Measurements from ENCODE around the gene GALNT4. TPM values are rescaled to one million over a fixed set of nuclear protein-coding genes. Genes with fewer than 3 reads are reported as not detected.

The GALNT4 gene
- total RNA-seq: 8.8 and 9.1 TPM in 2 replicates

DNA sequence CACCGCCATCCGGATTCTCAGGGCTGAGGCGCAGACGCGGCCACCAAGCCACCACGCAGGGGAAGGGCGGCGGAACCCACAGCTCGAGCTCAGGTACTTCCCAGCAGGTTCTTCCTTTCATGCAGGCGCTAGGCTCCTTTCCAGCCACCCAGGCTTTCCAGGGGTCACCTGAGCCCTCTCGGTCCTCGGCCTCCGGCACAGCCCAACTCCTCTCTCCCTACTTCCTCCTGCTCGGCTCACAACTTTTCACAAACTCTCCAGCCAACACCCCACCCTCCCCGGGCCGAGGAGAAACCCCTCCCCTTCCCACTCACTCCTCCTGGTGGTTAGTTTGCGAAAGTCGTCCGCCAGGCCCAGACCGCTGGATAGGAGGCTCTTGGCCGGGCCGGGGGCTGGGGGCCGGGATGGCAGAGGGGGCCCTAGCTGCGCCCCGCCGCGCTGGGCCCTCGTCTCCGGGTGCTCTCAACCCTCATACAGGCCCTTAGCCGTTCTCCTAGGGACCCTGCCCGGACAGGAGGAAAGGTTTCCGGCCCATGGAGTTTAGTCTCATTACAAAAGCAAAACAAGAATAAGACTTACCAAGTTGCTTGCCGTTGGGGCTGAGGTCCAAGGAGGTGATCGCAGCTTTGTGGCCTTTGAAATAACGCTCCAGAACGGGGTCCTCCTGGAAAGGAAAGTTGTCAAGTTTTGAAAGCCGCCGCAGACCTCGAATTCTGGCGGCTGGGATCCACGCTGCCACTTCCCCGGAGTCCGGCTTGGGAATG, at the start of gene GALNT4:
TSS of gene GALNT4 (minus strand) at position 256 of the 764 bp plus-strand sequence. CDS start at position 9, 247 bp downstream.
- H3K27ac Mint-ChIP-seq: peak within 1 kb of the TSS; percentile 99
- H3K9me3 Mint-ChIP-seq: no peaks in the 10 kb centered on the region
- peaks cover 51% of the 10 kb centered on the region for H3K4me1 Mint-ChIP-seq (ENCODE audit: low read depth)
- peaks cover 35% of the 10 kb centered on the region for H3K36me3 Mint-ChIP-seq (ENCODE audit: low read depth)
- intact Hi-C loops (cut with micrococcal nuclease): loop anchor here (1.0 to 5.0 kb wide), 5 partner anchors 53 to 1382 kb away; partner anchors contain the start of genes CEP290 and TMTC3
- peak within 1 kb of the TSS; percentile 99 for H3K4me3 Mint-ChIP-seq (ENCODE audit: low read depth)
- peak; percentile 75 for DNase-seq (ENCODE audit: low spot score)
- H3K27me3 Mint-ChIP-seq (ENCODE audit: low read depth): no peaks in the 10 kb centered on the region

DNA sequence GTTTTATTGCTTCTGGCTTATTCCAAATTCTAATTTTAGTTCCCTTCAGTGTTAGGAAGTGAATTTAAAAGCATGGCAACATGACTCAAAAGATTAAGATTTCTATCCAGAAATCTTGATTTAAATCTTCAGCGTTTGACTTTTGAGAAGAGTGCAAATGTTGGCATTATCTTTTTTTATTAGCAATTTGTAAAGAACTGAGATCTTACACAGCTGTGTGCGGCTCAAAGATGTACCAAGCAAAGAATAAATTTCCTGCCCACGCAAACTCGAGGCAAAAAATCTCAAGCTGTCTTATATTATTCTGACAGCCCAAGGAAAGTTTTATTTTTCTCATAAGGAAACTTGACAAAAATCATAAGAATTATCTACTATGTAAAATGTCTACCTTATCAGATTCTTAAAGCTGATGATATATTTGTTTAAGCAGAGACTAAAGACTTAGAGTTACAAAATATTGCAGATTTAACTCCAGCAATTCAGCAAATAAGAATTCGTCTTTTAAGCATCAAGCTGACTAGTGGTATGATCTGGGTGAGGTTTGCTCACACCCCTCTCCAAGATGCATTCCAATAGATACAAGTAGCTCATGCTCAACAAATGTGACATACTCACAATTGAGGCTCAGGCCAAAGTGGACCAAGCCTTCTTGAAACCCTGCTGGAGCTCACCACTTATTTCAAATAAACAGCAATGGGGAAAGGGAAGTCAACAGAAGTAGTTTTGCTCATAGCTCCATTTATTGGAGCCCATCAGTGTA, 48.6 kb upstream of the GALNT4 start:
- H3K4me3 Mint-ChIP-seq (ENCODE audit: low read depth): no peak overlapping the region
- no peaks in the 10 kb centered on the region for H3K36me3 Mint-ChIP-seq (ENCODE audit: low read depth)
- H3K27ac Mint-ChIP-seq: no peak overlapping the region
- no peak for DNase-seq (ENCODE audit: low spot score)
- peaks cover 35% of the 10 kb centered on the region for H3K4me1 Mint-ChIP-seq (ENCODE audit: low read depth)
- H3K9me3 Mint-ChIP-seq: no peaks in the 10 kb centered on the region
- H3K27me3 Mint-ChIP-seq (ENCODE audit: low read depth): no peaks in the 10 kb centered on the region
- intact Hi-C loops (cut with micrococcal nuclease): no loop called here

DNA sequence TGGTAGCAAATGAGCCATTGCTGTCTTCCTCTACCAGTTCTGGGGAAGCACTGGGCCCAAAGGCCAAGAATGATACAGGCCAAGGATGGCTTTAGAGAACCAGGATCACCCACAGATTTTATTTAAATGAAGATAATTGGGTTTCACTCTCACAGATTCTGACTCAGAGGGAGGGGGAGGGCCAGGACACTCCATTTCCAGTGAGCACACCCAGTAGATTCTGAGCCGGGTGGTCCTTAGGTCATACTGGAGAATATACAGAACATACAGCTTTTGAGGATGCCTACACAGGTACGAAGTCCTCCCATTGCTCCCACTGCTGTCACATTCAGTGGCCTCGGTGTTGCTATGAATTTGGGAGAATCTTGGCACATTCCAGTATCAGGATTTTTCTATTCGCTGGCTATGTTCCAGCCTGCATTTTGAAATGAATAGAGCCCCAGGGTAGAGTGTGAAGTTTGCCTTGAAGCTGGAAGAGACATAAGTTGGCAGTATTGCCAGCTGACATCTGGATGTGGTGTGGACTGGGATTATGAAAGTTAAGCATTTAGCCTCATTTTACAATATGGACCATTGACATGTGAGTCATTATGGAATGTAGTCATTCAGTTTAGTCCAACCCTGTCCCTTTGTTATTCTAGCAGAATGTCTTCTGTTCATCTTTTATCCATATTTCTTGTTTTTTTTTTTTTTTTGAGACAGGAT, 47.0 kb upstream of the GALNT4 start:
- Mint-ChIP-seq H3K27ac (no peak overlapping the region), H3K27me3 (ENCODE audit: low read depth) (no peaks in the 10 kb centered on the region), H3K4me1 (ENCODE audit: low read depth) (peaks cover 43% of the 10 kb centered on the region), H3K4me3 (ENCODE audit: low read depth) (no peak overlapping the region), H3K36me3 (ENCODE audit: low read depth) (peaks cover 4% of the 10 kb centered on the region), H3K9me3 (no peaks in the 10 kb centered on the region)
- intact Hi-C loops (cut with micrococcal nuclease): no loop called here
- no peak for DNase-seq (ENCODE audit: low spot score)

DNA sequence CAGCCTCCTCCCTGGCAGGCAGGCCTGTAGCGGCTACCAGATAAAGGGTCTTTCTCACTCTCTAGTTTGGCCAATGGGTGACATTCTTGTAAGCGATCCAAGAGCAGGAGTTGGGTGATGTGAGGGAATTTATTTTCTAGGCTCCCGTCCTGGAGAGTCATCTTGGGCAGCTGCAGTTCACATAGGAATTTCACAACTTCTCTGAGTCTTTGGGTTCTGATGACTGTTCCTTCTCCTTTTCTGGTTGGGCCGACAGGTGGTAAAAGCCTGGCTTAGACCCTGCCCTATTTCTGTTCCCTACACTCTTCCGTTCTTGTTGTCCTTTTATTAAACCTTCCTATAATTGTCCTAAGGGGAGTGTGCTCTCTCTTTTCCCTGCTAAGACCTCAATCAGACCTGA, 43.9 kb upstream of the GALNT4 start:
- no peak for DNase-seq (ENCODE audit: low spot score)
- H3K4me3 Mint-ChIP-seq (ENCODE audit: low read depth): no peak overlapping the region
- intact Hi-C loops (cut with micrococcal nuclease): loop anchor here (5.0 to 10.0 kb wide), 3 partner anchors 94 to 686 kb away; no protein-coding TSS in a partner anchor
- H3K27ac Mint-ChIP-seq: no peak overlapping the region
- H3K36me3 Mint-ChIP-seq (ENCODE audit: low read depth): peaks cover 4% of the 10 kb centered on the region
- peaks cover 42% of the 10 kb centered on the region for H3K4me1 Mint-ChIP-seq (ENCODE audit: low read depth)
- H3K9me3 Mint-ChIP-seq: no peaks in the 10 kb centered on the region
- peaks cover 3% of the 10 kb centered on the region for H3K27me3 Mint-ChIP-seq (ENCODE audit: low read depth)

DNA sequence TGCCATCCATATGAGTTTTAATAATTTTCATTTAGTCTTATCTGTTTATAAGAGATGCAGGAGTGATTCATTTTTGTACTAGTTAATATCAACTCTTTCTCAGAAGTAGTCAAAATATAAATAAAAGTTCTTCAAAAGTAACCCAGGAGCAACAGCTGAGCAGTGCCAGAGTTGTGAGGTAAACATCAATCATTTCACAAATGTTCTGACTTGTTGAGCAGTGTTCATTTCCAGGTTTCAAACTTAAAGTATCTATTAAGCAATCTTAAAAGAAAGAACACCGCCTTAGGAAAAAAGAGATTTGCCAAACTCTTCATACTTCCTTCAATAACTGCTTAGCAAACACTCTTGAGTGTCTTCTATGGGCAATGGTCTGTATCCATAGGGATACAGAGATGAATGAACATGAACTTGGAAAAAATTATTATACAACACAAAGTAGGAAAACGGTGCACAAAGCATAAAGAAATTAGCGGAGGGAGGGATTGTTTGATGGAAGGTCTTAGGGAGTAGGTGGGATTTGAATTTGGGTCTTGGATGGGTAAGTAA, 43.2 kb upstream of the GALNT4 start:
- intact Hi-C loops (cut with micrococcal nuclease): loop anchor here (2.0 to 10.0 kb wide), 7 partner anchors 25 to 687 kb away; partner anchors contain the start of gene ATP2B1
- Mint-ChIP-seq H3K4me3 (ENCODE audit: low read depth) (no peak overlapping the region), H3K27me3 (ENCODE audit: low read depth) (peaks cover 3% of the 10 kb centered on the region), H3K36me3 (ENCODE audit: low read depth) (peaks cover 4% of the 10 kb centered on the region), H3K4me1 (ENCODE audit: low read depth) (peaks cover 42% of the 10 kb centered on the region), H3K9me3 (no peaks in the 10 kb centered on the region), H3K27ac (no peak overlapping the region)
- no peak for DNase-seq (ENCODE audit: low spot score)

DNA sequence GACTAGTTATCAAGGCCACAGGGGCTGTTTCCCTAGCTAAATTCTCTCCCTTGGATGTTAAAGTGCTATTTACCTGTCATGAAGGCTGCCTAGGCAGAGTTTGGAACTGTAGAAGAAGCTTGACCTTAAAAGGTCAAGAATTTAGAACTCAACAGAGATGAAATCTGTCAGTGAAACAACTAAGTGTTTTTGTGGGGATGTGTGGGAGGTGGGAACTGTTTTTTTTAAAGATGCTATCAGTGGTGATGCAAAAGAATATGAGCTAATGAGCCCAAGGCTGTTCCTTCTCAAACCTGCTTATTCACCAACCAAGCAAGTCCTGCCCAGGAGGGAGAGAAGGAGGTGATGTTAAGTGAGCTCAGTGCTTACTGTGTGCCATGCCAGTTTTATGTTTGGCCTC, 42.0 kb upstream of the GALNT4 start:
- H3K9me3 Mint-ChIP-seq: no peaks in the 10 kb centered on the region
- H3K36me3 Mint-ChIP-seq (ENCODE audit: low read depth): peaks cover 4% of the 10 kb centered on the region
- intact Hi-C loops (cut with micrococcal nuclease): loop anchor here (2.0 to 10.0 kb wide), 7 partner anchors 24 to 688 kb away; partner anchors contain the start of gene ATP2B1
- peaks cover 41% of the 10 kb centered on the region for H3K4me1 Mint-ChIP-seq (ENCODE audit: low read depth)
- peak overlapping the region; percentile 56 for H3K27ac Mint-ChIP-seq
- peaks cover 3% of the 10 kb centered on the region for H3K27me3 Mint-ChIP-seq (ENCODE audit: low read depth)
- DNase-seq (ENCODE audit: low spot score): no peak
- no peak overlapping the region for H3K4me3 Mint-ChIP-seq (ENCODE audit: low read depth)

DNA sequence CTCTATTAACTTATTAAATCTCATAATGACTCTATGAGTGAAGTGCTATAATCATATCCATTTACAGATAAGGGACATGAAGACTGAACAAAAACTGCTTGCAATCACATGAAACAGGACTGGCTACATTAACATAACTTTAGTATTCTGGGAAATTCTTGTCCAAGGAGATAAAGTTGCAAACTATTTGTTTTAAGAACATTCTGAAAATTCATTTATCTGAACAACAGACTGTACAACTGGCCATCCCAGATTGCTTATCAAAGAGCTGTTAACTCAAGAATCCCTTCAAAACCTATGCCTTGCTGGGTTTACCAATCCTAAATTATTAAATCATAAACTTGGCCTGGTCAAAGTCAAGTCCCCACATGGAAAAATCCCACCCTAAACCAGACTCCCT, 40.4 kb upstream of the GALNT4 start:
- Mint-ChIP-seq H3K27ac (no peak overlapping the region), H3K36me3 (ENCODE audit: low read depth) (peaks cover 4% of the 10 kb centered on the region), H3K27me3 (ENCODE audit: low read depth) (peaks cover 3% of the 10 kb centered on the region), H3K4me1 (ENCODE audit: low read depth) (peaks cover 30% of the 10 kb centered on the region), H3K4me3 (ENCODE audit: low read depth) (no peak overlapping the region), H3K9me3 (no peaks in the 10 kb centered on the region)
- intact Hi-C loops (cut with micrococcal nuclease): loop anchor here (5.0 to 10.0 kb wide), 3 partner anchors 97 to 690 kb away; no protein-coding TSS in a partner anchor
- no peak for DNase-seq (ENCODE audit: low spot score)

DNA sequence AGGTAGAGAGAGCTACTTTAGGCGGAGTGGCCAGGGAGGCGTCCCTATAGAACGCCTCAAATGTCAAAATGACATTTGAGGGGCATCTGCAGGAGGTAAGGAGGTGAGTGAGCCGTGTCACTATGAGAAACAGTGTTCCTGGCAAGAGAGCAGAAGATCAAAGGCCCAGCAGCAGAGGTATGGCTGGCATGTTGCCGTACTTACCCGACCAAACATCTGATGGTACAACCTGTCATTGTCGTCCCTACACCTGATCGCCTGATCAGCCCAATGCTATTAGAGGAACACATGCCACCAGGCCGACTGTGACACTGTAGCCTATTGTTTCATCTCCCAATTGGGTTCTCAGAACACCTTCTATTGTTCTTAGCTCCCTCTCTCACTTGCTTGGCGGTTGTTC, 35.2 kb upstream of the GALNT4 start:
- H3K4me3 Mint-ChIP-seq (ENCODE audit: low read depth): no peak overlapping the region
- H3K27me3 Mint-ChIP-seq (ENCODE audit: low read depth): peaks cover 5% of the 10 kb centered on the region
- intact Hi-C loops (cut with micrococcal nuclease): loop anchor here (10.0 kb wide), 1 partner anchor 695 kb away; no protein-coding TSS in a partner anchor
- H3K36me3 Mint-ChIP-seq (ENCODE audit: low read depth): no peaks in the 10 kb centered on the region
- no peak overlapping the region for H3K27ac Mint-ChIP-seq
- H3K4me1 Mint-ChIP-seq (ENCODE audit: low read depth): peaks cover 4% of the 10 kb centered on the region
- H3K9me3 Mint-ChIP-seq: no peaks in the 10 kb centered on the region
- no peak for DNase-seq (ENCODE audit: low spot score)

DNA sequence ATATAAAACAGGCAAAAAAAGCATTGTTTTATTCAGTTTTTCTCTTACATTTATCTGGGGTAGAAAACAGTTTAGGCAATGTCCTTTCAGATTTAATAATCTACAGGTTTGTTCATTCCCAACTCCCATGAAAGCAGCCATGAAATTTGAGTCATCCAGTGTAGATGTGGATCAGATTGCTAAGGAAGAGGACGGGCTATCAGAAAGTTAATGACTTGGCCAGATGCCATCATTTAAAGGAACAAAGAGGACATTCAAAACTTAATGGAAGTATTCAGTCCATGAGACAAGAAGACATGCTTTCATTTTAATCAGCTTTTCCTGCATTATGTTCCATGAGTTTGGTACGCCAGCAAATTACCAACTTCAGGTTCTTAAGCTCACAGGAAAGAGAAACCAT, 32.4 kb upstream of the GALNT4 start:
- no peaks in the 10 kb centered on the region for H3K36me3 Mint-ChIP-seq (ENCODE audit: low read depth)
- DNase-seq (ENCODE audit: low spot score): no peak
- intact Hi-C loops (cut with micrococcal nuclease): no loop called here
- H3K4me3 Mint-ChIP-seq (ENCODE audit: low read depth): no peak overlapping the region
- no peaks in the 10 kb centered on the region for H3K9me3 Mint-ChIP-seq
- peaks cover 2% of the 10 kb centered on the region for H3K27me3 Mint-ChIP-seq (ENCODE audit: low read depth)
- peaks cover 2% of the 10 kb centered on the region for H3K4me1 Mint-ChIP-seq (ENCODE audit: low read depth)
- H3K27ac Mint-ChIP-seq: no peak overlapping the region

DNA sequence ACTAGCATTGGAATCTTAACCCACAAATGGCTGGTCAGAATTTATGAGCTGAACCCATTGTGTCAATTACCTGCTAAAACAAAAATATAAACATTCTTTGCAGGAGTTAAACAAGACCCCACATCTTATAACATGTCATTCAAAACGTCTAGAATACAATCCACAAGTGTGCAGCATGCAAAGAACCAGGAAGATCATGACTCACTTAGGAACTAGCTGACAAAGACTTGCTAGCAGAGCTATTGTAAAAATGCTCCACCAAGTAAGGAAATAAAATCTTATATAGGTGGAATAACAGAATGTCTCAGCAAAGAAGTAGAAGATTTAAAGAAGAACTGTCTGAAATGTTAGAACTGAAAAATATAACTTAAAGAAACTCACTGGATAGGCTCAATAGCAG, 27.8 kb upstream of the GALNT4 start:
- Mint-ChIP-seq H3K27ac (no peak overlapping the region), H3K4me1 (ENCODE audit: low read depth) (no peaks in the 10 kb centered on the region), H3K27me3 (ENCODE audit: low read depth) (no peaks in the 10 kb centered on the region), H3K9me3 (no peaks in the 10 kb centered on the region), H3K4me3 (ENCODE audit: low read depth) (no peak overlapping the region), H3K36me3 (ENCODE audit: low read depth) (no peaks in the 10 kb centered on the region)
- no peak for DNase-seq (ENCODE audit: low spot score)
- intact Hi-C loops (cut with micrococcal nuclease): no loop called here

DNA sequence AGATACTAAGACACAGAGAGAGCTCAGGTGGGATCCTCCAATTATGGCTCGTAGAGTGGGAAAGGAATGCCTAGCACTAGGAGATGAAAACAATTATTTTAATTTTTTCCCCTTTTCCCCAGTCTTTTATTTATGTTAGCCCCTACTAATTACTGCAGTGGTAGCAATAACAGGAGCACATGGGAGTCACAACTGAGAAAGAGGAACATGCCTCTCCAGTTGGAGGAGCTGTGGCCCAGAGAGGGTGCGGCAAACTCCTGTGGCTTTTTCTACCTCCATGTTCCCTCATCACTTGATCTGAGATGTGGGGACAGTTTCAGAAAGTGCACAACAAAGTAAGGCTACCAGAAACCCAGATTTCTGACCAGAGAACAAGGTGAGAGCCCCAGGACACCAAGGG, 27.2 kb upstream of the GALNT4 start:
- no peaks in the 10 kb centered on the region for H3K27me3 Mint-ChIP-seq (ENCODE audit: low read depth)
- no peak for DNase-seq (ENCODE audit: low spot score)
- no peak overlapping the region for H3K27ac Mint-ChIP-seq
- H3K36me3 Mint-ChIP-seq (ENCODE audit: low read depth): no peaks in the 10 kb centered on the region
- no peaks in the 10 kb centered on the region for H3K4me1 Mint-ChIP-seq (ENCODE audit: low read depth)
- no peak overlapping the region for H3K4me3 Mint-ChIP-seq (ENCODE audit: low read depth)
- no peaks in the 10 kb centered on the region for H3K9me3 Mint-ChIP-seq
- intact Hi-C loops (cut with micrococcal nuclease): no loop called here

DNA sequence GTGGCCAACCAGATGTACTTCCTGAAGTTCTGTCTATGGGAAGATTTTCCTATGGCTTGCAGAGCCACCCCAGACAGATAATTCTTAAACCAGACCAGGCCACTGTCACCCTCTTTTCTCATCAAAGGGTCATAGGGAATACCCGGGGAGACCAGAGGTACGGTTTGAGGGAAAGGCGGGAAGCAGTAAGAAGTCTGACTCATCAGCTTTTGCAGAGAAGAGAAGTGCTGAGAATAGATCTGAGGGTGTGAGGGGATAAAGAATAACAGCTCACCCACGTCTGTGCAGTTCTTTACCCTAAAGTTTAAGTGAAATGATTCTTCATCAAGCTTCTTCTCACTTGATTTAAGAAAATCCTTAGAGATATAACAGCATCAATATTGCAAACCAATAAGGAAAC, 22.5 kb upstream of the GALNT4 start:
- no peaks in the 10 kb centered on the region for H3K27me3 Mint-ChIP-seq (ENCODE audit: low read depth)
- DNase-seq (ENCODE audit: low spot score): no peak
- H3K9me3 Mint-ChIP-seq: no peaks in the 10 kb centered on the region
- H3K27ac Mint-ChIP-seq: no peak overlapping the region
- intact Hi-C loops (cut with micrococcal nuclease): loop anchor here (10.0 kb wide), 2 partner anchors 468 to 1308 kb away; no protein-coding TSS in a partner anchor
- H3K4me3 Mint-ChIP-seq (ENCODE audit: low read depth): no peak overlapping the region
- no peaks in the 10 kb centered on the region for H3K36me3 Mint-ChIP-seq (ENCODE audit: low read depth)
- peaks cover 8% of the 10 kb centered on the region for H3K4me1 Mint-ChIP-seq (ENCODE audit: low read depth)
